ENCODE measurements around the gene BEST4.
A peak's percentile ranks its signal among the peaks of the same experiment; 100 is the strongest.
"Not testable (repeated sequence)": the region's sequence is repeated elsewhere in the genome, so short reads cannot be mapped to it uniquely, and the experiment has no call there.

Gene BEST4

DNA sequence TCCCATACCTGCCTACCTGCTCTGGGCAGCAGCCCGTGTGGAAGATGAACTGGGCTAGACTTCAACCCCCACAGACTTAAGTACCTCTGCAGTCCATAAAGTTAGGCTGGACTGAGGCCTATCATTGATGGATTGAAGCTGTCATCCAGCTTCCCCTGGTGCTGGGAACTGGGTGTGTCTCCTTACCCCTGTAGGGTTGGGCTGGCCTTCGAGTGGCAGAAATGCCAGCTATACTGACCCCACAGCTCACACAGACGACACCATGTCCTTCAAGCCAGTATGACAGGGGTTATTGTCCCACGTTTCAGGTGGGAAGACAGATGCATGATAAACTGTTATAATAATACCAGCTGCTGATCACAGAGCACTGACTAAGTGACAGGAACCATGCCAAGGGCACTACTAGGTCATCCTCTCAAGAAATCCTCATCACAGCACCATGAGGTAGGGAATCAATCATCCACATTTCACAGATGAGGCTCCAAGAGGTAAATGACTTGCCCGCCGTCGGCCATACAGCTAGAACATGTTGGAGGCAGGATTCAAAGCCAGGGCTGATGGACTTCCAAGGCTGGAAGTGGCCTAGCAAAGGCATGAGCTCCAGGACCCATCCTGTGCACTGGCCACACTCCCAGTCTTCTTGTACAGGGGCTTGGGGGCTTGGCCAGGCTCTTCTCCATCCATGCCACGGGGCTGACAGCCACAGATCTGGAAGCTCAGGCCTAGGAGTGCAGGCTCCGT lies at the start of gene BEST4:
Gene BEST4 (minus strand): TSS at position 51 of the 741 bp plus-strand sequence. CDS start 465 bp downstream, outside the sequence.
- DNase-seq (ENCODE audit: low read depth): no peak

DNA sequence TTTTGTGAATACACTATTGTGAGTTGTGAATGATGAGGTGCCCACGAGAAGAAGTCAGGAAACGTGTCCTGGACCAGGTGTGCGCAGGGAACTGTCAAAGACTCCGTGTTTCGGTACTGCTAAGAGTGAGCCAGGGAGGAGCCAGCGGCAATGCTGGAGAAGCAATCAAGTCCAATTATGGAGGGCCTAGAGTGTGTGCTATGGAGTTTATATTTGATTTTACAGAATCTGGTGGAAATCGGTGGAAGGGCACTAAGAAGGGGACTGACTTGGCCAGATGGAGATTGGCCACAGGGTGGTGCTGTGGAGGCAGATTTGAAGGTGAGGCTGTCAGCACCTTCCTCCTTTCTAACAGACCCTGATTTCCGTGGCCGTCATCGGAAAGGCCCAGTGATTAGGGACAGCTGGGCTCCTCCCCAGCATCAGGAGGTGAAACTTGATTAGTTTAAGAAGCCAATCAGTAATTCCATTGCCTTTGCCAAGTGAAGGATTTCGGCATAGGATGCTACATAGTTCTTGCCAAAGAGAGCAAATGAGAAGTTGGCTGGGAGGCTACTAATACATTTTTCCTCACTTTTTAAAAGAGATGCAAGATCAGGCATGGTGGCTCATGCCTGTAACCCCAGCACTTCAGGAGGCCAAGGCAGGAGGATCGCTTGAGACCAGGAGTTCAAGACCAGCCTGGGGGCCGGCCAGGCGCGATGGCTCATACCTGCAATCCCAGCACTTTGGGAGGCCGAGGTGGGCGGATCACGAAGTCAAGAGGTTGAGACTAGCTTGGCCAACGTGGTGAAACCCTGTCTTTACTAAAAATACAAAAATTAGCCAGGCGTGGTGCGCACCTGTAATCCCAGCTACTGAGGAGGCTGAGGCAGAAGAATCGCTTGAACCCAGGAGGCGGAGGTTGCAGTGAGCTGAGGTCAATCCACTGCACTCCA lies 48.0 kb upstream of the BEST4 start:
- peak; percentile 79 for DNase-seq (ENCODE audit: low read depth)

DNA sequence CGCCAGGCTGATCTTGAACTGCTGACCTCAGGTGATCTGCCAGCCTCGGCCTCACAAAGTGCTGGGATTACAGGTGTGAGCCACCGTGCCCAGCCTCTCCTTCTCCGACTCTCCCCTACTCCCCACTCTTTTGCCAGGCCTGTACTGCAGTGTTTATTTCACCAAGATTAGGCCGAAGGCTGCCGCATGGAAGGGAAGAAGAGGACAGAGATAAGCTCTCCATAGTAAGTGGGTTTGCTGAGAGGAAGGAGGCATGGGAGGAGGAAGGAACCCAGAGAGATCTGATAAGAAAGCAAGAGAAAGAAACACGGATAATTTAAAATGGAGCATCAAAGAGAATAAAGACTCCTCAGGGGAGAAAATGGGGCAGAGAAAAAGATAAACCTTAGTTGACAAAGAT lies 46.4 kb upstream of the BEST4 start:
- no peak for DNase-seq (ENCODE audit: low read depth)

DNA sequence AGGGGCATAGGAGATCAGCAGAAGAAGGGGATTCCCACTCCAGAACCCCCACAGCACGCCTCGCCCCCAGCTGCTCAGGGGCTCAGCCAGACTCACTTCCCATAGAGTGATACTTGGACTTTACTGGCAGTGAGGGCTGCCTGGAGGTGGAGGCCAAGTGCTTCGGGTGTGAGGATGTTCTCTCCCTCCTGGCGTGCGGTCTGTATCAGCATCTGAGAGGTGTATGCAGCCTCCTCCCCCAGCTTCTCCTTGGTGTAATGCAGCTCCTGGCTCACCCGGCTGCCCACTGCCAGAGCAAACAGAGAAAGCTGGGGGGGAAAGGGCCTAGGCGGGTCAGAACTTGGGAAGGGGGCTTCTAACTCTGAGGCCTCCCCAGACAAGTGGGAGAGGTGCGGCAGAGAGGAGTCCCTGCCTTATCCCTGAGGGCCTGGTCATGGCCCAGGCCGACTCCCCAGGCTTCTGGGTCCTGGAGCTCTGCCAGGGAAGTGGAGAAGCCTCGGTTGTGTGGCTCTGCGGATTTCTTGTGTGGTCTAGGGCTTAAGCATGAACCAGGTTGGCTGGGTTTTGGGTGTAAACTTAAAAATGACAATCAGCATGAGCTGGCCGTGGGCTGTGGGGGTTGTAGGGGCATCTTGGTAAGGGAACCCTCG lies 44.2 kb upstream of the BEST4 start:
- no peak for DNase-seq (ENCODE audit: low read depth)

DNA sequence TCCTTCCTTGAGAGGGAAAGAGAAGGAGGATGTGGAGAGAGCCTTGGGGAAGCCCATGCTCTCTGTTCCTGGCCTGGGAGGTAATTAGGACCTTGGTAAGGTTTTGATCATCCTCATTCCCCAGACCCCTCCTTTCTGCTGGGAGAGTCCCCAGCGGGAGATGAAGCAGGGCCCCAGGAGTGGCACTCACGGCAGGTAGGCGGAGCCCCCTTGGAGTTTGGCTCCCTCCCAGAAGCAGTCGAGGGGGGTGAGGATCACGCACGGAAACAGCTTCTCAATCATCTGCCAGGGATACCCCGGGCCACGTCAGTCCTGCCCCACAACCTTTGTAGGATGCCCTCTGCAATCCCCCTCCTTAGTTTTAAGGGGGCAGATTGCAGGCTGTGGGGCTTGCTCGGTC lies 43.5 kb upstream of the BEST4 start:
- no peak for DNase-seq (ENCODE audit: low read depth)

DNA sequence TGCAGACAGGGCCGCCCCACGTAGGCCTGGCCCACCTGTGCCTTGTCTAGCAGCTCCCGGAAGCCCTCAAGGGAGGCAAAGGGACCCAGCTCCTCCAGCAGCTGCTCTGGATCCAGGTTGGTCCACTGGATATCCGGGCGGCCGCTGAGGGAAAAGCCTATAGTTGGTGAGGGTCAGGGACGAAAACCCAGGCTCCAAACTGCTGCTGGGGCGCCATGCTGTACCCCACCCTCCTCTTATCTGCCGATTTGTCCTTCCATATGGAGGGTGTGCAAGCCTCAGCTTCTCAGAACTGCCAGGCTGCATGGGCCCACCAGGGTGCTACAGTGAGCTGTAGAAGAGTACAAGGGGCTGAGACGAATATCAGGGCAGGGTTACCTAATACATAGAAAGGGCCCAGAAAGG lies 42.9 kb upstream of the BEST4 start:
- DNase-seq (ENCODE audit: low read depth): no peak

DNA sequence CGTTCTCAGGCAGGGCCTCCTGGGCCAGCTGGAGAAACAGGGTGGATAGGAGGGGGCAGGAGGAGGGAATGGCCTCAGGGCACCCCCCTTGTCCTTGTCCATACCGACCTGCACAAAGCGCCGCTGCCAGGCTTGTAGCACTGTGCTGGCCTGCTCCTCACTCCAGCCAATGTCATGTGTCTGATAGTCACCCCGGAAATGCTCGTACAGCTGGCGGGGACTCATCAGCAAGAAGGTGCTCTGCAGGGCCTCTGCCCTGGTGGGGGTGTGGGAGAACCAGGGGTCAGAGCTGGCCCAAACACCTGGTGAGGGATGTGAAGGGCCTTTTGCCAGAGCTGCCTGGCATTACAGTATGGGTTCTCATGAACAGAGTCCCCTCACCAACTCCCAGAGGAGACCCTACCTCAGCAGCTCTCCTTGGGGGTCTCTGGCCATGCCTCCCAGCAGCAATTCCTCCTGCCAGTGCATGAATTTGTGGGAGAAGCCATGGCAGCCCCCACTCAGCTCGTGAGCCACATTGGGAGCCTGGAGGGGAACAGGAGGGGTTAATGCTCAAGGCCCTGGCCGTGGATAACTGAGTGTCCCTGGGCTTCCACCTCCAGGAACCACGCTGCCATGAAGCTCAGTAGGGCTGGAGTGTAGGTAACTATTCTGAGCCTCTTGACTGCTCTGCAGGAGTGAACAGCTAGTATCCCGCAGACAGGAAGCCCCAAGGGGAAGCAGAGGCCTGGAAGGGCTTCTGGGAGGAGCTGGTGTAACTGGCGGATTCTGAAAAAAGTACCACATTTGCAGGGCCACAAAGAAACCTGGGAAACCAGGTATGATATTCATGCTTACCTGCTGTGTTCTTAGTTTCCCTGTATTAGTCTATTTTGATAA lies 41.8 kb upstream of the BEST4 start:
- DNase-seq (ENCODE audit: low read depth): no peak

DNA sequence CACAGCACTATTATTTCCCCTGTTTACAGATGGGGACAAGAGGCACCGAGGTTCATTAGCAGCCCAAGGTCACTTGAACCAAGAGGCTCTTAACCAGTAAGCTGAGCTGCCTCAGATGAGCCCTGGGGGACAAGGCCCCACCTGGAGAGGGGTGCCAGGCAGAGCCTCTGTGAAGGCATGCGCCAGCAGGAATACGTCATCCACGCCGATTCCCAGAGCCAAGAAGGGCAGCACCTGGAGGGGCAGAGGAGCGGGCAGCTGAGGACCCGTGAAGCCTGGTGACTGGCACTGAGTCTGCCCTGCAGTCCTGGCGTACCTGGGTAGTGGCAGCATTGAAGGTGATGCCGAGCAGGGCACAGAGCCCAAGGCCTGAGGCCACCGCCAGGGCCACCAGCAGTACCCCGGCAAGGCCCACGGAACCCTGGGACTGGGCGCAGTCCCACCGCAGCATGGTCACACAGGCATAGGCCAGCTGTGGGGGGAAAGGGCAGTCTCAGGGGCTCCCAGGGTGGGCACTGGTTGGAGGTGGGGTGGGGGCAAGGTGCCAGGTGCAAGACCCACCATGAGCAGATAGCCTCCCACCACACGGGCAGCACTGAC lies 41.0 kb upstream of the BEST4 start:
- DNase-seq (ENCODE audit: low read depth): no peak

DNA sequence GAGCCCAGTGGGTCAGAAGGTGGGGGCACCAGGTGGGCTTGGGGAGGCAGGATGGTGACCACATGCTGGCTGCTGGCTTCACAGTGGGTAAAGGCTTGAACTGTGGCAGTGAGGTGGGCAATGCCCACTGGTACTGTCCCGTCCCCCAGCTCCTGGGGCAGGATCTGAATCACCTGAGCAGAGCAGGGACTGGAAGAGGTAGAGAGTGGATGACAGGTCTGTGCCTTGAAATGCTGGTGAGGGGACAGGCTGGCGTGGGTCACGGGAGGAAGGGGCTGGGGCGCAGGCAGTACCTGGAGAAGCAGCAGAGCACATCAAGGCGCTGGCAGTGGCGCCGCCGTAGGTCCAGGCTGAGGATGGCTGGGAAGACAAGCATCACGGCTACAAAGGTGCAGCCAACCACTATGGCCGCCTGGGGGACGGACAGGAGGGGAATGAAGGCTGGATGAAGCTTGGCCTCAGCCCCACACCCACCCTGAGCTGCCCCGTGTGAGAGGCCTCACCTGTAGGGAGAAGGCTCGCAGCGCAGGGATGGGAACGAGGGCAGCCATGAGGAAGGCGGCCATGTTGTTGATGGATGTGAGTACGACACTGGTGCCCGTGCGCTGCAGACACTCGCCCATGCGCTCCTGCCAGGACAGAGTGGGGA lies 40.2 kb upstream of the BEST4 start:
- no peak for DNase-seq (ENCODE audit: low read depth)

DNA sequence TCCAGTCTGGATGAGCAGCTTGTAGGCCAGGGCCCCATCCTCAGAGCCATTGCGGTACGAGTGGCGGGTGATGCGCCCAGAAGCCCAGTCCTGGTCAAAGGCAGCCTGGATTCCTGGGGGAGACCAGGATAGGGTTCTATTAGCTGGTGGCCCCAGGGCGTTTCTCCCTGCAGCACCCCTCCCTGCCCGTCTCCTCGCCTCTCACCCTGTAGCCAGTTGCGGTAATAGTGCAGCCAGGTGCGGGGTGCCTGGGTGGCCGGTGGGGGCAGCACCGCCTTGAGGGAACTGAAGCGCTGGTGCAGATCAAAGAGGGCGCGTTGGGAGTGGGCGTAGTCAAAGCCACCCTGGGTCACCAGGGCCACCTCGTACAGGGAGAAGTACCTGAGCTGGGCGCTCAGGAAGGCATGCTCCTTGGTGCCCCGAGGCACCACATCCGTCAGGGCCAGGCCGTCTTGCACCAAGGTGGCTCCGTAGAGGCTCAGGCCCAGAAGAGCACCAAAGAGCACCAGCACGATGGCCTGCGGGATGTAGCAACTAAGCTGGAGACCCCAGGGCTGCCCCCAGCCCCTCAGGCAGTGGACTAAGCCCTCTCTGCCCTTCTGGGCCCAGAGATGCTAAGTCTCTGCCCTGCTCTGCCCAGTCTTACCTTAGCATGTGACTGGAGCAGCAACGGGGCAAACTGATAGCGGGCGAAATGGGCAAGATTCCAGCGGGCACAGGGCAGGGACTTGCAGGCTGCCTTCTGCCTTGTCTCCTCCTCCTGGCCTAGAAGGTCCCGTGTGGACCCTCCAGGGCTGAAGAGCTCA lies 39.4 kb upstream of the BEST4 start:
- no peak for DNase-seq (ENCODE audit: low read depth)

DNA sequence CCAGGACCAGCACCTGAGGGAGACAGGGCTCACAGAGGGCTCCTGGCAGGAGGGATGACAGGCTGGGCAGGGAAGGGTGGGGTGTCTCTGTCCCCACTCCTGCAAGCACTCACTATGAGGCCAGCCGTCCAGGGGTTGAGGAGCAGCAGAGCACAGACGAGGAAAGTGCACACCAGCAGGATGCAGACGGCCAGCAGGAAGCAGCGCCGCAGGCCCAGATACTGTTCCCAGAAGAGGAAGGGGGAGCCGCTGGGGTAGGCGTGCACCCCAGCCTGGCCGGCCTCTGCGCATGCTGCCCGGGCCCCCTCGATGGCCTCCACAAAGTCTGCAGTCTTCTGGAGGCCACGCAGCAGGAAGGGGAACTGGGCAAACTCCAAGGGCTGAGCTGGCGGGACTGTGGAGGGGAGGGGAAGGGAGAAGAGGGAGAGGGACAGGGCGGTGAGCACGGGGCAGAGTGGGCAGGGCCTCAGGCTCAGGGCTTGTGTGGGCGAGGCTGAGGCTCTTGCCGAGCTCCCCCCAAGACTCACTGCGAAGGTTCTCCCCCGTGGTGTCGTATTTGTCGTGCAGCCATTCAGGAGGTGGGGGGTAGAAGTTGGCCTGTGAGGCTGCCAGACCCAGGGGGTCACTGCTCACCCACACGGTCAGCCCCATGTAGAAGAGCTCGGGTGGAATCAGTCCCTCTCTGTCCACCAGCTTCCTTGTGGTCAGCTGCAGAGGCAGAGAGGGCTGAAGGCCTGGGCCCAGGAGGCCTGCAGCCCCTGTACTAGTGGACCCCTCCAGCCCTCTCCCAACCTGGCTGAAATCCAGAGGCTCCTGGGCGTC lies 38.6 kb upstream of the BEST4 start:
- no peak for DNase-seq (ENCODE audit: low read depth)

DNA sequence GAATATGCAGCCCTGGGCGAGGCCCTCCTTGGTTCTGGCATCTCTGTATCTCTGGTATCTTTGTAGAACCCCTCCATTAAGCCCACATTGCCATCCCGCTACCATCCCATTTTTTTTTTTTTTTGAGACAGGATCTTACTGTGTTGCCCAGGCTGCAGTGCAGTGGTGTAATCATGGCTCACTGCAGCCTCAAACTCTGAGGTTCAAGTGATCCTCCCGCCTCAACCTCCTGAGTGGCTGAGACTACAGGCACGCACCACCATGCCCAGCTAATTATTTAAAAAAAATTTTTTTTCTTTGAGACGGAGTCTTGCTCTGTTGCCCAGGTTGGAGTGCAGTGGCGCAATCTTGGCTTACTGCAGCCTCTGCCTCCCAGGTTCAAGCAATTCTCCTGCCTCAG lies 36.4 kb upstream of the BEST4 start:
- DNase-seq (ENCODE audit: low read depth): not testable (repeated sequence)

DNA sequence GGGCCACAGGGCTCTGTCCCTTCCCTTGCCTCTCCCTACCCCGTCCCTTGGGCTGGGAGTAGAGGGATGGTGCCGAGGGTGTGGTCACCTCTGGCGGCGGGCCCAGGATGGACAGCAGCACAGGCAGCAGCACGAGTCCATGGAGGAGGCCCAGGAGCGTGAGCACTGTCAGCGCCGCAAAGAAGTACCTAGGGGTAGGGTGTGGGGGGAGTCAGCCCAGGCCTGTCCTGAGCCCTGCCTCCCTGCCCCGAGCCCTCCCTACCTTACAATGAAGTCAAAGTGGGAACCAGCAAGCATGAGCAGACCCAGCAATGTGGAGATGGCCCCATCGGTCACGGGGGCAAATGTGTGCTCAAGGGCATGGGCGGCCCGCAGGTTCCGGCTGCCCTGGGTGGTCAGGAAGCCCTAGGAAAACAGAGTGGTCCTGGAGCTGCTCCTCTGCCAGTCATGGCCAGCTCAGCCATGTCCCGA lies 35.0 kb upstream of the BEST4 start:
- no peak for DNase-seq (ENCODE audit: low read depth)

DNA sequence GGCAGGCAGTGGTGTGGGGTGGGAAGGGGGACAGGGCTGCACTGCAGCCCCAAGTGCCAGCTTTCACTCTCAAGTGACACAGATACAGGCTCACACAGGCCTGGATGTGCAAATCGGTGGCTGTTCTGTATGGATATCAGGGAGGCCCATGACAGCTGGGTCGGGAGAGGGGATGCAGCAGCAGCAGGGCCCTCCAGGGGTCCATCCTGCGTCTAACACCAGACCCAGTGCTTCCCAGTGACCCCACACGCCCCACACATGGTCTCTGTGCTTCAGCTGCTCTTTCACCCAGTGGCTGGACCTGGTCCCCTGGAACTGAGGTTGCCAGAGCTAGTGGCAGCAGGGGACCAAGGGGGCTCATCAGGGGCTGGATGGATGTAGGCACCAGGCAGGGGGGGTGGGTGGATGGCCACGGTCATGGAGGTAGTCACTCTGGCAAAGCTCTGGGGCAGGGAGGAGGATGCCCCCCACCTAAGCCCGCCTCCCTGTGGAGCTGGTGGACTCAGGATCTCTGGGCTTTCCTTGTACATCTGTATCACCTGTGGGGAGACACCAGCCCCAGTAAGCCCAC lies 34.2 kb upstream of the BEST4 start:
- no peak for DNase-seq (ENCODE audit: low read depth)

DNA sequence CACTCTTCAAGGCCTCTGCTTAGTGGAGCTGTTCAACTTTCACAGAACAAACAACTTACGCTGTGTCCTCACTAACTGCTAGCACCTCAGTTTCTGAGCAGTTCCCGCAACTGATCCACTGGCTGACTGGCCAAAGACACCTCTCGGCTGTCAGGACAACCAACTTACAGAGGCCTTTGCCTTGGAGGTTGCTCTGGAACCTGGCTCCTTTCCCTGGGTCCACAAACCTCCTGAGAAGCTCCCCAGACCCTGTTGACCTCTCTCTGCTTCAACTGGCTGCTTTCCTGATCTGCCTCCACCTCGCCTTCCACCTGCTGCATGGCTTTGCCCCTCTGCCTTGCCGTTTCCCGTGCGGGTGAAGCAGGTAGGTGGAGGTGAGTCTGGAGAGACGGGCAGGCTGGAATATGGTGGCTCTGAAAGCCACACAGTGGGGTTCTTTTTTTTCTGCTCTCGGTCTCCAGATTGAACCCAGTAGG lies 33.3 kb upstream of the BEST4 start:
- DNase-seq (ENCODE audit: low read depth): no peak

DNA sequence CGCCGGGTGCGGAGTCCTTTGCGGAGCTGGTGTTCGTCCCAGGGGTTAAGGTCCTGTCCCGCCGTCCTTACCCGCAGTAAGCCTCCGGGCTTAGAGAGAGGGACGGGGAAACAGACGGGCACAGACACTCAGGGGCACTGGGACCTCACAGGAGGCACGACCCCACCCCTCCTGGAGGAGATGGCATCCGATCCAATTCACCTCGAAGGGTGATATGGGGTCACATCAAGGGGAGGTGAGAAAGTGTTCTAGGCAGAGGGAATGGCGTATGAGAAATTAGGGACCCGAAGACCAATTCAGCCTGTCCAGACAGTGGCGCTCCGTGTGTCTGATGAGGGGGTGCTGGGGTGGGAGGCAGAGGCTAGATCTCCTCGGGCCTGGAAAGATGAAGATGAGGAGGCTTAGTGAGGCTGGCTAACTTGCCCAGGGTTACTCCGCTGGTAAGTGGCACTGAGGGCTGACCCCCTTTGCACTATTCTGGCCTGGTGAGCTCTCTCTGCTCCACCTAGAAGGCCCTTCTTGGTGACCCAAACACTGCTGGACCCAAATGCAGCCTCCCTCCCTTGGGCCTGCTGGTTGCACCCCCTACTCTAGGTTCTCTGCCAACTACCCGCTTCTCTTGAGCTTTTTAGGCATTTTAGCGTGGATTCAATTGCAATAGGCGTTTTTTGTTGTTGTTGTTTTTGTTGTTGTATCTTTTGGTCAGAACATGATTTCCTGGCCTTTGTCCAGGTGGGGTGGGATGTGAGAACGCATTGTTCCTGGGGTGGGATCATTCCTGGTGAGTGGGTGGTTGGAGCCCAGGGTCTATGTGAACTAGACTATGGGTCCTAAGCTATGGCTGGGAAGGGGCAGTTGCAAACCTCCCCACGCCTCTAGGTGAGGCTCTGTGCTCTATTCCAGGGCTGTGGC lies 32.6 kb upstream of the BEST4 start:
- no peak for DNase-seq (ENCODE audit: low read depth)

DNA sequence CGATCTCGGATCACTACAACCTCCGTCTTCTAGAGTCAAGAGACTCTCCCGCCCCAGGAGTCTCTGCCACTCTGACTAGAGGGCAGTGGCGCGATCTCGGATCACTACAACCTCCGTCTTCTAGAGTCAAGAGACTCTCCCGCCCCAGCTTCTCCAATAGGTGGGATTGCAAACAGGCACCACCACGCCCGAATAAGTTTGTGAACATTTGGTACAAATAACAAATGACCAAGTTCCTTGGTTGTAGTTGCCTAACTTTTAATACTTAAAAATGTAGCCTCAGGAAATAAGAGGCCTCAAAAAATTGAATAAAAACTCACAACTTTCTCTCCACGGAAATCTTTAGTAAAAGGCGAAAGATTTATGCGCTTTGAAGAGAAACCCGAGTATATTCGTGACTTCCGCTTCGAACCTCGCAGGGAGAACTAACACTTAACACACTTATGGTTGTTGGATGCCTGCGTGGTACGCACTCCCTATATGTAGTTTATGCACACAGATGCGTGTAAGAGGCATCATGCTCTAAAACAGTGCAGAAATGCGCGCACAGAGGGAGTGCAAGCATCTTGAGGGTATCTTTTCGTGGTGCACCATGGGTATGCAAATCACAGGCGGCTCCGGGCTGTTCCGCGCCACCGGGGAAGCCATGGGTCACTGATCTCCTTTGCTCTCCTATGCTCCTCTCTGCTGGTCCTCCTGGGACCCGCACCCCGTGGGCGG lies 31.8 kb upstream of the BEST4 start:
- peak; percentile 82 for DNase-seq (ENCODE audit: low read depth)
